ENCODE results near the gene OSBPL9. TPM values are rescaled to one million over a fixed set of nuclear protein-coding genes. Genes with fewer than 3 reads are reported as not detected.

OSBPL9 gene
- total RNA-seq, 1 donor from 2014 or later: 149 TPM

DNA sequence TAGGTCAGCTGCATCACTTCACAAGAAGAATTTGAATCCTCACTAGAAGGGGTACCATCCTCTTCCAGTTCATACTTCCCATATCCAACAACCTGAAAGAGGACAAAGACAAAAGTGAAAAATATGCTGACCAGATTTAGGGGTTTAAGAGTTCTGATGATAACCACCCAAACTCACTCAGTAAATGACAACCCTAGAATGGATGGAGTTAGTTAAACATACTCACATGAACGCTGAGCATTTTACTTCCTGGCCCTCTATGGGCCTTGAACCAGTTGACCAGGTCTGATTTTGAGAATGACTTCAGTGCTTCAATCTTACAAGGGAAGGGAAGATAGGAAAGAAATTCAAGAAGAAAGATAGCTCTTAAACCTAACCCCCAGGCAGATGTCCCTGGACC, 172.4 kb downstream of the OSBPL9 start:
- Histone ChIP-seq H3K9me3 (ENCODE audit: low read depth) (no peaks in the 10 kb centered on the region), H3K4me2 (no peak overlapping the region), H3F3A (ENCODE audit: low read depth) (no peaks in the 10 kb centered on the region), H3K9ac (no peak overlapping the region), H3K36me3 (peaks cover 6% of the 10 kb centered on the region), H3K4me1 (no peaks in the 10 kb centered on the region), H3K27ac (no peak overlapping the region), H4K20me1 (ENCODE audit: low read depth) (peaks cover 3% of the 10 kb centered on the region), H3K27me3 (no peaks in the 10 kb centered on the region), H3K79me2 (ENCODE audit: low read depth) (no peaks in the 10 kb centered on the region), H2AFZ (replicated peaks) (no peak overlapping the region), H3K4me3 (no peak overlapping the region)
- Mint-ChIP-seq H3K36me3 (peaks cover 50% of the 10 kb centered on the region), H3K27ac (no peak overlapping the region), H3K4me3 (no peak overlapping the region), H3K4me1 (no peaks in the 10 kb centered on the region), H3K9me3 (no peaks in the 10 kb centered on the region), H3K27me3 (ENCODE audit: insufficient read depth, low read depth) (no peaks in the 10 kb centered on the region)
- DNase-seq (ENCODE audit: low spot score): no peak
- TF ChIP-seq EZH2phosphoT487 (IDR thresholded peaks at IDR 0.05): no peak

- Histone ChIP-seq H3K27ac (peak overlapping the region; percentile 24), H3K36me3 (peaks cover 6% of the 10 kb centered on the region)
- peaks cover 53% of the 10 kb centered on the region for H3K36me3 Mint-ChIP-seq
Measured at GRCh38 chr1:51790385-51790784, 173.5 kb downstream of the OSBPL9 start.

DNA sequence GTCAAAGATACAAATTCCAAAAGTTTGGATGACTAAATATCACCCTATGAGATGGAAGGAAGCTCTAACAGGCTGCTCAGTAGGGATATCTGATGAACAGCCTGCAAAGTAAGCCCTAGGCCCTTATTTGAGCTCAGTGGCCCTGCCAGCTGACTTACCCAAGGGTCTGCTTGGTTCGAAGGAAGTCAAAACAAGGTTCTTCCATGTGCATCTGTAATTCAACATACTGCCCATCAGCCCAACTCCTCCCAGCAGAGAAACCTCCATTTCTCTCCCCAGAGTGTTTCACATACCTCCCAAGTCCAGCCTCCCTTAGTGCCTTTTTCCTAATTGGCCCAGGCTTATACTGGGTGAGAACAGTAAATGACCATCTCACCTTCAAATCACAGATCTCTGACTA, 175.0 kb downstream of the OSBPL9 start:
- no peaks in the 10 kb centered on the region for H3K9me3 Mint-ChIP-seq
- no peaks in the 10 kb centered on the region for H3K4me1 ChIP-seq
- peaks cover 2% of the 10 kb centered on the region for H3K27me3 Mint-ChIP-seq (ENCODE audit: insufficient read depth, low read depth)
- no peaks in the 10 kb centered on the region for H3F3A ChIP-seq (ENCODE audit: low read depth)
- H3K36me3 ChIP-seq: peaks cover 6% of the 10 kb centered on the region
- no peak overlapping the region for H3K4me3 ChIP-seq
- H3K36me3 Mint-ChIP-seq: peaks cover 49% of the 10 kb centered on the region
- H3K4me2 ChIP-seq: no peak overlapping the region
- H3K27ac ChIP-seq: peak overlapping the region; percentile 10
- no peak overlapping the region for H2AFZ ChIP-seq (replicated peaks)
- no peak overlapping the region for H3K9ac ChIP-seq
- H3K4me3 Mint-ChIP-seq: no peak overlapping the region
- H3K9me3 ChIP-seq (ENCODE audit: low read depth): no peaks in the 10 kb centered on the region
- DNase-seq (ENCODE audit: low spot score): no peak
- TF ChIP-seq EZH2 (IDR thresholded peaks at IDR 0.05): no peak
- TF ChIP-seq EZH2phosphoT487 (IDR thresholded peaks at IDR 0.05): no peak
- no peak for TF ChIP-seq CTCF (IDR thresholded peaks at IDR 0.05)
- H3K79me2 ChIP-seq (ENCODE audit: low read depth): no peaks in the 10 kb centered on the region
- H3K4me1 Mint-ChIP-seq: no peaks in the 10 kb centered on the region
- H3K27me3 ChIP-seq: no peaks in the 10 kb centered on the region
- H4K20me1 ChIP-seq (ENCODE audit: low read depth): peaks cover 3% of the 10 kb centered on the region
- peak overlapping the region; percentile 7 for H3K27ac Mint-ChIP-seq

More at GRCh38 chr1:51790385-51790784, 173.5 kb downstream of the OSBPL9 start:
- H3F3A ChIP-seq (ENCODE audit: low read depth): no peaks in the 10 kb centered on the region
- H4K20me1 ChIP-seq (ENCODE audit: low read depth): peaks cover 3% of the 10 kb centered on the region
- no peak overlapping the region for H3K27ac Mint-ChIP-seq
- H3K27me3 Mint-ChIP-seq (ENCODE audit: insufficient read depth, low read depth): peaks cover 2% of the 10 kb centered on the region
- no peak for DNase-seq (ENCODE audit: low spot score)
- no peaks in the 10 kb centered on the region for H3K27me3 ChIP-seq
- TF ChIP-seq CTCF (IDR thresholded peaks at IDR 0.05): no peak
- TF ChIP-seq EZH2phosphoT487 (IDR thresholded peaks at IDR 0.05): no peak
- TF ChIP-seq EZH2 (IDR thresholded peaks at IDR 0.05): no peak
- H3K9me3 ChIP-seq (ENCODE audit: low read depth): no peaks in the 10 kb centered on the region
- no peak overlapping the region for H3K4me2 ChIP-seq
- H3K9ac ChIP-seq: no peak overlapping the region
- H3K79me2 ChIP-seq (ENCODE audit: low read depth): no peaks in the 10 kb centered on the region
- no peak overlapping the region for H3K4me3 Mint-ChIP-seq
- no peaks in the 10 kb centered on the region for H3K4me1 ChIP-seq
- H3K9me3 Mint-ChIP-seq: no peaks in the 10 kb centered on the region
- H3K4me3 ChIP-seq: no peak overlapping the region
- no peaks in the 10 kb centered on the region for H3K4me1 Mint-ChIP-seq
- no peak overlapping the region for H2AFZ ChIP-seq (replicated peaks)

- H3K4me2 ChIP-seq: no peak overlapping the region
- no peaks in the 10 kb centered on the region for H3F3A ChIP-seq (ENCODE audit: low read depth)
- no peak overlapping the region for H3K27ac Mint-ChIP-seq
- no peak for DNase-seq (ENCODE audit: low spot score)
- TF ChIP-seq EZH2phosphoT487 (IDR thresholded peaks at IDR 0.05): no peak
- TF ChIP-seq EZH2 (IDR thresholded peaks at IDR 0.05): no peak
- TF ChIP-seq CTCF (IDR thresholded peaks at IDR 0.05): no peak
- peaks cover 5% of the 10 kb centered on the region for H3K36me3 ChIP-seq
- H3K9me3 ChIP-seq (ENCODE audit: low read depth): no peaks in the 10 kb centered on the region
- no peak overlapping the region for H3K4me3 ChIP-seq
- no peak overlapping the region for H3K27ac ChIP-seq
- H4K20me1 ChIP-seq (ENCODE audit: low read depth): peaks cover 3% of the 10 kb centered on the region
- no peaks in the 10 kb centered on the region for H3K9me3 Mint-ChIP-seq
- no peaks in the 10 kb centered on the region for H3K4me1 ChIP-seq
- peaks cover 2% of the 10 kb centered on the region for H3K27me3 Mint-ChIP-seq (ENCODE audit: insufficient read depth, low read depth)
- no peaks in the 10 kb centered on the region for H3K4me1 Mint-ChIP-seq
- no peak overlapping the region for H2AFZ ChIP-seq (replicated peaks)
- no peaks in the 10 kb centered on the region for H3K27me3 ChIP-seq
- no peaks in the 10 kb centered on the region for H3K79me2 ChIP-seq (ENCODE audit: low read depth)
- H3K9ac ChIP-seq: no peak overlapping the region
- H3K36me3 Mint-ChIP-seq: peaks cover 47% of the 10 kb centered on the region
- H3K4me3 Mint-ChIP-seq: no peak overlapping the region
Measured at GRCh38 chr1:51792864-51793263, 176.0 kb downstream of the OSBPL9 start.
